IMR-90 (cell line): ENCODE results near the gene ADD1.

Source experiments
- BHLHE40 ChIP-seq: fragments of 150-350 bp; IDR thresholded peaks from 2 replicates; pipeline ENCODE4 v1.6.1; 2016; ENCODE audit warnings: mild to moderate bottlenecking, low read depth, low read length
- CEBPB ChIP-seq: IDR thresholded peaks from 2 replicates; pipeline ENCODE4 v1.6.1; 2012; ENCODE audit warnings: low read depth, low read length, improper control_type of control experiment
- MAFK ChIP-seq: IDR thresholded peaks from 2 replicates; pipeline ENCODE4 v1.6.1; 2012; ENCODE audit warnings: low read depth, low read length, improper control_type of control experiment
- MAZ ChIP-seq: IDR thresholded peaks from 2 replicates; pipeline ENCODE4 v1.6.1; 2012; ENCODE audit warnings: low read depth, mild to moderate bottlenecking, low read length, improper control_type of control experiment, moderate library complexity, borderline replicate concordance
- MXI1 ChIP-seq: IDR thresholded peaks from 2 replicates; pipeline ENCODE4 v1.6.1; 2012; ENCODE audit warnings: low read depth, mild to moderate bottlenecking, low read length, moderate library complexity, borderline replicate concordance
- NFE2L2 ChIP-seq: fragments of 150-350 bp; IDR thresholded peaks from 2 replicates; pipeline ENCODE4 v1.6.1; 2016; ENCODE audit warnings: low read depth, mild to moderate bottlenecking, low read length
- POLR2A ChIP-seq: IDR thresholded peaks from 2 replicates; pipeline ENCODE4 v1.6.1; 2012; ENCODE audit warnings: mild to moderate bottlenecking, low read depth, low read length
- RAD21 ChIP-seq: IDR thresholded peaks from 2 replicates; pipeline ENCODE4 v1.6.1; 2012; ENCODE audit warnings: low read length, improper control_type of control experiment
- RCOR1 ChIP-seq: IDR thresholded peaks from 2 replicates; pipeline ENCODE4 v1.6.1; 2012; ENCODE audit warnings: mild to moderate bottlenecking, low read length, improper control_type of control experiment; ENCODE audit not compliant: insufficient replicate concordance
- RFX5 ChIP-seq: IDR thresholded peaks from 2 replicates; pipeline ENCODE4 v1.8.0; 2012; ENCODE audit warnings: low read depth, mild to moderate bottlenecking, low read length, moderate library complexity
- SMC3 ChIP-seq: fragments of 150-350 bp; IDR thresholded peaks from 2 replicates; pipeline ENCODE4 v1.6.1; 2016; ENCODE audit warnings: low read depth, mild to moderate bottlenecking, antibody characterized with exemption, low read length, moderate library complexity
- USF2 ChIP-seq: fragments of 150-350 bp; IDR thresholded peaks from 2 replicates; pipeline ENCODE4 v1.6.1; 2017; ENCODE audit warnings: mild to moderate bottlenecking, antibody characterized with exemption, low read length, low read depth
- TF ChIP-seq, protein P1 (sequence below): fragments of 150-350 bp; IDR thresholded peaks from 2 replicates; pipeline ENCODE4 v1.6.1; 2016; ENCODE audit warnings: low read depth, mild to moderate bottlenecking, low read length, moderate library complexity, borderline replicate concordance
- TF ChIP-seq, protein P2 (sequence below): conservative IDR thresholded peaks from 2 replicates; pipeline ENCODE4 v1.5.1; 2012; ENCODE audit warnings: mild to moderate bottlenecking, low read depth, low read length, improper control_type of control experiment

- TF ChIP-seq, protein P1, sequence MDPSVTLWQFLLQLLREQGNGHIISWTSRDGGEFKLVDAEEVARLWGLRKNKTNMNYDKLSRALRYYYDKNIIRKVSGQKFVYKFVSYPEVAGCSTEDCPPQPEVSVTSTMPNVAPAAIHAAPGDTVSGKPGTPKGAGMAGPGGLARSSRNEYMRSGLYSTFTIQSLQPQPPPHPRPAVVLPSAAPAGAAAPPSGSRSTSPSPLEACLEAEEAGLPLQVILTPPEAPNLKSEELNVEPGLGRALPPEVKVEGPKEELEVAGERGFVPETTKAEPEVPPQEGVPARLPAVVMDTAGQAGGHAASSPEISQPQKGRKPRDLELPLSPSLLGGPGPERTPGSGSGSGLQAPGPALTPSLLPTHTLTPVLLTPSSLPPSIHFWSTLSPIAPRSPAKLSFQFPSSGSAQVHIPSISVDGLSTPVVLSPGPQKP, result no peak
- TF ChIP-seq POLR2A (no peak), RAD21 (no peak), SMC3 (no peak; the same call in 1 of the 2 replicates), USF2 (no peak), BHLHE40 (no peak), RCOR1 (no peak), MAZ (no peak), RFX5 (no peak), CEBPB (no peak), MXI1 (no peak), MAFK (no peak), NFE2L2 (no peak)
- TF ChIP-seq, protein P2, sequence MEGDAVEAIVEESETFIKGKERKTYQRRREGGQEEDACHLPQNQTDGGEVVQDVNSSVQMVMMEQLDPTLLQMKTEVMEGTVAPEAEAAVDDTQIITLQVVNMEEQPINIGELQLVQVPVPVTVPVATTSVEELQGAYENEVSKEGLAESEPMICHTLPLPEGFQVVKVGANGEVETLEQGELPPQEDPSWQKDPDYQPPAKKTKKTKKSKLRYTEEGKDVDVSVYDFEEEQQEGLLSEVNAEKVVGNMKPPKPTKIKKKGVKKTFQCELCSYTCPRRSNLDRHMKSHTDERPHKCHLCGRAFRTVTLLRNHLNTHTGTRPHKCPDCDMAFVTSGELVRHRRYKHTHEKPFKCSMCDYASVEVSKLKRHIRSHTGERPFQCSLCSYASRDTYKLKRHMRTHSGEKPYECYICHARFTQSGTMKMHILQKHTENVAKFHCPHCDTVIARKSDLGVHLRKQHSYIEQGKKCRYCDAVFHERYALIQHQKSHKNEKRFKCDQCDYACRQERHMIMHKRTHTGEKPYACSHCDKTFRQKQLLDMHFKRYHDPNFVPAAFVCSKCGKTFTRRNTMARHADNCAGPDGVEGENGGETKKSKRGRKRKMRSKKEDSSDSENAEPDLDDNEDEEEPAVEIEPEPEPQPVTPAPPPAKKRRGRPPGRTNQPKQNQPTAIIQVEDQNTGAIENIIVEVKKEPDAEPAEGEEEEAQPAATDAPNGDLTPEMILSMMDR, result no peak
These were observed 31.6 kb upstream of the ADD1 start for GRCh38 chr4:2811830-2812611.
